Heart left ventricle (tissue), 16 donors: ENCODE results near the gene SMOC2. TPM values are rescaled to one million over a fixed set of nuclear protein-coding genes. Genes with fewer than 3 reads are reported as not detected.

Experiments
- ATAC-seq, 4 donors: fragments of 200-7000 bp; cut with Tn5 transposase; one replicate each; pipeline ENCODE4 v1.9.1; 2020 to 2022; ENCODE audit warnings: moderate library complexity in 4 of 4, mild to moderate bottlenecking in 3 of 4, moderate number of reproducible peaks in 1 of 4
- DNase-seq, 5 donors: peaks; one replicate each; pipeline ENCODE4 v3.0.0-alpha.2; 2020
- H3K27ac ChIP-seq, 12 donors: fragments of 200-600 bp; sonication (generic) in 4 of 12; one replicate each; pipeline versions ENCODE4 v1.5.0 to v1.8.0; 2016 to 2022; ENCODE audit warnings: mild to moderate bottlenecking in 2 of 12
- H3K27me3 ChIP-seq, 9 donors: fragments of 200-600 bp; sonication (generic) in 2 of 9; one replicate each; pipeline versions ENCODE4 v1.5.1 to v1.8.0; 2016 to 2022; ENCODE audit warnings: mild to moderate bottlenecking in 3 of 9
- H3K36me3 ChIP-seq, 9 donors: fragments of 200-600 bp; sonication (generic) in 2 of 9; one replicate each; pipeline versions ENCODE4 v1.5.0 to v1.8.0; 2018 to 2022; ENCODE audit warnings: mild to moderate bottlenecking in 2 of 9
- H3K4me1 ChIP-seq, 12 donors: fragments of 200-600 bp; sonication (generic) in 4 of 12; one replicate each; pipeline versions ENCODE4 v1.5.0 to v1.8.0; 2016 to 2022; ENCODE audit warnings: mild to moderate bottlenecking in 3 of 12
- H3K4me3 ChIP-seq, 12 donors: fragments of 200-600 bp; sonication (generic) in 4 of 12; one replicate each; pipeline versions ENCODE4 v1.5.0 to v1.8.0; 2017 to 2022; ENCODE audit warnings: mild to moderate bottlenecking in 9 of 12, moderate library complexity in 4 of 12
- H3K9me3 ChIP-seq, 12 donors: fragments of 200-600 bp; sonication (generic) in 4 of 12; one replicate each; pipeline versions ENCODE4 v1.5.0 to v1.8.0; 2016 to 2022; ENCODE audit warnings: mild to moderate bottlenecking in 1 of 12
- POLR2A ChIP-seq, 2 donors: fragments of 450-650 bp; IDR thresholded peaks; one replicate each; pipeline ENCODE4 v1.6.1; 2017; ENCODE audit warnings: antibody characterized with exemption in 2 of 2, mild to moderate bottlenecking in 2 of 2, moderate library complexity in 2 of 2
- WGBS, 4 donors: extraction: QIAGEN DNeasy Blood & Tissue Kit in 2 of 4; methylation state at CpG; one replicate each; pipeline versions ENCODE4 v1.1.5 to v1.1.7; 2013 to 2018; 5-methylcytosine and 5-hydroxymethylcytosine counted together
- intact Hi-C, 10 donors: fragments of 100-400 bp; cut with DNase I; formaldehyde crosslinking; loops; one replicate each; pipeline versions ENCODE4 v1.11.1 to v1.14.2; 2022
- polyA plus RNA-seq, 2 donors: library from polyadenylated mRNA; stranded (reverse); fragments of 200-250 nt; gene quantifications; one replicate each; pipeline ENCODE4 v1.2.3, GENCODE V29; 2013
- total RNA-seq, 9 donors: library from RNA; depleted of rRNA in 2 of 9; stranded (reverse); fragments of >200 nt in 2 of 9; fragmentation: NEBNext Ultra II Directional in 3 of 9; extraction: Animal tissue kit (Norgen Biotek cat#: 25700) in 3 of 9; gene quantifications; one replicate each; pipeline versions ENCODE4 v1.1.0 to v1.2.4, GENCODE V29; 2016 to 2023
- TF ChIP-seq, protein P1 (sequence below), 12 donors: fragments of 200-600 bp; sonication (generic) in 4 of 12; IDR thresholded peaks; one replicate each; pipeline versions ENCODE4 v1.5.0 to v1.8.0; 2018 to 2022; ENCODE audit warnings: antibody characterized with exemption in 12 of 12, mild to moderate bottlenecking in 5 of 12
- donor health status: ischemic (EF 13 %, LVEDD 7.1; RV severe dilation, severe dysfunction).
- donor health status: healthy with polysubstance abuse.
- donor health status: DM: no; HTN: yes; CAD: no.
- donor health status: DM: no; HTN: no; CAD: no.
- donor health status: ischemic (EF 25% LVEDD 6.9; RV normal size, moderate dysfunction).
- donor health status: ischemic (EF 25% LVEDD 5.7; RV mildly dilated, moderate dysfunction).
- donor health status: healthy.
- donor health status: DM: yes; HTN: yes; CAD: no.
- donor health status: ischemic (EF 35%, LVEDD 5.7; RV mildly dilated, moderate dysfunction).
- donor health status: nonischemic (EF 11% LVEDD 7.7; RV severe dilation, severe dysfunction).
- donor health status: DM: yes; HTN: yes; CAD: no.
- donor health status: PGD.
- donor health status: ischemic (EF 29% LVEDD 5.4; RV normal size, mild dysfunction).
- donor health status: nonischemic (EF 23%, LVEDD 6.1; RV moderate dilation, normal function).

SMOC2 gene
- total and polyA plus RNA-seq, 11 donors, result 5.9 to 44.2 (median 15.7) TPM

DNA sequence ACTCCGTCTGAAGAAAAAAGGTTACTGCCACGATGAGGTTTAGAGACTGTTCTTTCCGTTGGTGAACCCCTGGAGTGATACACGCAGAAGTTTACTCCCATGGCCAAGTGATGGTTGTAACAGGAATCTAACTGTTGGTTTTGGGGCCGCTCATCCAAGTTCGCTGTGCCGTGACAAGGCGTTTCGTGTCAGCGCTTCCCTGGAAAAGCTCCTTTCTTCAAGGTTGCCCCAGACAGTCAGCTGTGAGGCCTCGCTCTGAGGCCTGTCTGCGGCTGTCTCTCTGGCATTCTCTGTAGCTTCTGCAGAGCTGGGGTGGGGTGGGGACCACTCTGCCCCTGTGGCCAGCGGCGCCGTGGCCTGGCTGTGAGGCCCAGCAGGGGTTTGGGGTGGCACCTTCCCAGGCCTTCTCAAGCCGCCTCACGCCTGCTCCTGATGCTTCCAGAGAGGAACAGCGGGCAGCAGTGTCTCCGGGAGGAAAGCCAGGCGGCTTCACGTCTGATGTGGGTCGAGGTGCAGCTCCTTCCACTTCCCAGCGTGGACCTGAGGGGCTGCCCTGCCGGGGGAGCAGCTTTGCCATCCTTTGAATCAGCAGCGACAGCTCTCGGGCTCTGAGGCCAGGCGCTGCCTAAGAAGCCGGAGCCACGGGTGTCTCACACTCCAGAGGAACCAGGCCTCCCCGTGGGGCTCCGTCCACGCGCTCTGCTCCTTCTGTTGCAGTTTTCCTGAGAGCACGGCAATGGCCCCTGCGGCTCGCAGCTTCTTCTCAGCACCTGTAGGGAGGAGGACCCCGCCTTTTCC, 76.2 kb downstream of the SMOC2 start:
- Histone ChIP-seq H3K4me1 (peaks cover 0 to 15% (median 0%) of the 10 kb centered on the region in 12 donors), H3K27ac (no peak overlapping the region), H3K9me3 (no peaks in the 10 kb centered on the region), H3K36me3 (peaks cover 0 to 4% (median 0%) of the 10 kb centered on the region in 9 donors), H3K4me3 (no peak overlapping the region), H3K27me3 (peaks cover 0 to 4% (median 0%) of the 10 kb centered on the region in 9 donors)
- TF ChIP-seq, protein P1, sequence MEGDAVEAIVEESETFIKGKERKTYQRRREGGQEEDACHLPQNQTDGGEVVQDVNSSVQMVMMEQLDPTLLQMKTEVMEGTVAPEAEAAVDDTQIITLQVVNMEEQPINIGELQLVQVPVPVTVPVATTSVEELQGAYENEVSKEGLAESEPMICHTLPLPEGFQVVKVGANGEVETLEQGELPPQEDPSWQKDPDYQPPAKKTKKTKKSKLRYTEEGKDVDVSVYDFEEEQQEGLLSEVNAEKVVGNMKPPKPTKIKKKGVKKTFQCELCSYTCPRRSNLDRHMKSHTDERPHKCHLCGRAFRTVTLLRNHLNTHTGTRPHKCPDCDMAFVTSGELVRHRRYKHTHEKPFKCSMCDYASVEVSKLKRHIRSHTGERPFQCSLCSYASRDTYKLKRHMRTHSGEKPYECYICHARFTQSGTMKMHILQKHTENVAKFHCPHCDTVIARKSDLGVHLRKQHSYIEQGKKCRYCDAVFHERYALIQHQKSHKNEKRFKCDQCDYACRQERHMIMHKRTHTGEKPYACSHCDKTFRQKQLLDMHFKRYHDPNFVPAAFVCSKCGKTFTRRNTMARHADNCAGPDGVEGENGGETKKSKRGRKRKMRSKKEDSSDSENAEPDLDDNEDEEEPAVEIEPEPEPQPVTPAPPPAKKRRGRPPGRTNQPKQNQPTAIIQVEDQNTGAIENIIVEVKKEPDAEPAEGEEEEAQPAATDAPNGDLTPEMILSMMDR (IDR thresholded peaks at IDR 0.05), result no peak
- no peak for TF ChIP-seq POLR2A (IDR thresholded peaks at IDR 0.05)
- intact Hi-C loops, result no loop called here
- ATAC-seq, result no peak
- DNase-seq, result no peak
- WGBS, 4 donors, result 86 to 91% (median 89%) methylated on average over 19 to 37 of the region's 37 CpGs

DNA sequence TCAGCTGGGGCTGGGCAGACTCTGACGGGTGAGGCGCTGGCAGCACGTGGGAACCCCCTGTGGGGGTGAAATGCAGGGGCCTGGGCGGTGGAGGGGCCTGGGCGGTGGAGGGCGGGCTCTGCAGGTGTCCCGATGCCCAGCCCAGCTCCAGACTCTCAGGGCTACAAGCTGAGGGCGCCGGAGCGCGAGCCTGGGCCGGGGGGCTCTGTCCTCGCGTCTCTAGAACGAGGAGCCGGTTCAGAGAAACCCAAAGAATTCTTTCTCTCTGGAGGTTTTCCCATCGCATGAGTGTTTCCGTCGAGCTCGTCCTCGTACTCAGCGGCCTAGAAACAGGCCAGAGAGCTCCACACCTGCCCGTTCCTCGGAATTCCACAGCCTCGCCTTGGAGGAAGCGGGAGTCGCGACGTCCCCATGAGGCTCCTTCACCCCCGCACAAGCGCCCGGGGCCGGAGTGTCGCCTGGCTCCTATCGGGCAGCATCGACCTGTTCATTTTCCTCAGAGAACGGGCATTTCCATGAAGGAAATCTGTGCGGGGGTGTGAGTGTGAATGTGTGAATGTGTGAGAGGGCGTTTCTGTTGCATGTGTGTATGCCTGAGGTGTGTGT, 76.9 kb downstream of the SMOC2 start:
- intact Hi-C loops, result no loop called here
- Histone ChIP-seq H3K4me1 (peaks cover 0 to 15% (median 0%) of the 10 kb centered on the region in 12 donors), H3K4me3 (no peak overlapping the region), H3K36me3 (peaks cover 0 to 4% (median 0%) of the 10 kb centered on the region in 9 donors), H3K27ac (no peak overlapping the region), H3K9me3 (no peaks in the 10 kb centered on the region), H3K27me3 (peaks cover 0 to 4% (median 0%) of the 10 kb centered on the region in 9 donors)
- WGBS, 4 donors, result 82 to 87% (median 85%) methylated on average over 35 to 39 of the region's 39 CpGs
- DNase-seq, result no peak
- no peak for ATAC-seq
- TF ChIP-seq, protein P1 (IDR thresholded peaks at IDR 0.05), result no peak

DNA sequence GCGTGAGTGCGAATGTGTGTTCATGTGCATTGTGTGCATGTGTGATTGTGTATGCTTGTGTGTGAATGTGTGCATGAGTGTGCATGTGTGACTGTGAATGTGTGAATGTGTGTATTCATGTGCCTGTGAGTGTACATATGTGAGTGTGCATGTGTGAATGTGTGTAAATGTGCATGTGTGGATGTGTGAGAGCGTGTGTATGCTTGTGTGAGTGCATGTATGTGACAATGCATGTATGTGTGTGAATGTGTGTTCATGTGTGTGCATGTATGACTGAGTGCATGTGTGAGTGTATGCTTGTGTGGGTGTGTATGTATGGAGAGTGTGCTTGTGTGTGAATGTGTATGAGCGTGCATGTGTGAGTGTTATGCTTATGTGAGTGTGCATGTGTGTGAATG, 77.4 kb downstream of the SMOC2 start:
- Histone ChIP-seq H3K4me3 (no peak overlapping the region), H3K4me1 (peaks cover 0 to 15% (median 0%) of the 10 kb centered on the region in 12 donors), H3K27me3 (peaks cover 0 to 4% (median 0%) of the 10 kb centered on the region in 9 donors), H3K36me3 (peaks cover 0 to 4% (median 0%) of the 10 kb centered on the region in 9 donors), H3K27ac (no peak overlapping the region), H3K9me3 (no peaks in the 10 kb centered on the region)
- TF ChIP-seq, protein P1 (IDR thresholded peaks at IDR 0.05), result no peak
- no peak for TF ChIP-seq POLR2A (IDR thresholded peaks at IDR 0.05)
- DNase-seq, result no peak
- 70 to 98% (median 82%) methylated on average over 4 of the region's 4 CpGs for WGBS, 4 donors
- intact Hi-C loops, result no loop called here
- ATAC-seq, result no peak

DNA sequence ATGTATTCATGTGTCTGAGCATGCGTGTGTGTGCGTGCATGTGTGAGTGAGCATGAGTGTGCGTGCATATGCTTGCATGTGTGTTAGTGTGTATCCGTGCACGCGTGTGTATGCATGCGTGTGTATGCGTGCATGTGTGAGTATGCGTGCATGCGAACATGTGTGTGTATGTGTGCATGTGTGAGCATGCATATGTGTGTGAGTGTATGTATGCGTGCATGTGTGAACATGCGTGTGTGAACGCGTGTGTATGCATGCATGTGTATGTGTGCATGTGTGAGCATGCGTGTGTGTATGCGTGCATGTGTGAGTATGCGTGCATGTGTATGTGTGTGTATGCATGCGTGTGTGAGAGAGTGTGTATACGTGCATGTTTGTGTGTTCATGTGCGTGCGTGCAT, 77.9 kb downstream of the SMOC2 start:
- no peak overlapping the region for H3K27ac ChIP-seq
- H3K9me3 ChIP-seq, result no peaks in the 10 kb centered on the region
- intact Hi-C loops, result no loop called here
- H3K27me3 ChIP-seq, result peaks cover 0 to under 1% (median 0%) of the 10 kb centered on the region in 9 donors
- H3K4me1 ChIP-seq, result peaks cover 0 to 12% (median 0%) of the 10 kb centered on the region in 12 donors
- WGBS, 4 donors, result 81 to 98% (median 86%) methylated on average over 21 of the region's 21 CpGs
- DNase-seq (no peak), ATAC-seq (no peak)
- no peak overlapping the region for H3K4me3 ChIP-seq
- peaks cover 0 to 4% (median 0%) of the 10 kb centered on the region in 9 donors for H3K36me3 ChIP-seq
- TF ChIP-seq POLR2A (IDR thresholded peaks at IDR 0.05), result no peak
- TF ChIP-seq, protein P1 (IDR thresholded peaks at IDR 0.05), result no peak
